ENCODE results near the gene GNG5. TPM values are rescaled to one million over a fixed set of nuclear protein-coding genes. Genes with fewer than 3 reads are reported as not detected.
"Not testable (repeated sequence)": the region's sequence is repeated elsewhere in the genome, so short reads cannot be mapped to it uniquely, and the experiment has no call there.

The GNG5 gene
- total RNA-seq, 1 donor from 2014 or later = 119 TPM

GRCh38 chr1:84508510-84508909, 2.1 kb upstream of the GNG5 start:
- Histone ChIP-seq H3K4me3 (no peak overlapping the region), H3K27ac (no peak overlapping the region), H3K36me3 (no peaks in the 10 kb centered on the region), H3K4me1 (peaks cover 23% of the 10 kb centered on the region), H3K27me3 (ENCODE audit: low read depth) (no peaks in the 10 kb centered on the region), H3K9me3 (peaks cover 8% of the 10 kb centered on the region)
- intact Hi-C loops (cut with DNase I) = no loop called here
- DNase-seq (no peak), ATAC-seq (no peak)
- no peak for TF ChIP-seq CTCF (IDR thresholded peaks at IDR 0.05)

- intact Hi-C loops (cut with DNase I) = not testable (repeated sequence)
Observed at GRCh38 chr1:84507887-84508286, 1.5 kb upstream of the GNG5 start.

GRCh38 chr1:84506729-84507453, 510 bp upstream of the GNG5 start:
- peaks cover 8% of the 10 kb centered on the region for H3K9me3 ChIP-seq
- no peaks in the 10 kb centered on the region for H3K36me3 ChIP-seq
- no peak for DNase-seq
- no peak for TF ChIP-seq CTCF (IDR thresholded peaks at IDR 0.05)
- H3K27me3 ChIP-seq (ENCODE audit: low read depth) = no peaks in the 10 kb centered on the region
- ATAC-seq = no peak
- H3K4me1 ChIP-seq = peaks cover 39% of the 10 kb centered on the region
- intact Hi-C loops (cut with DNase I) = no loop called here
- peak overlapping the region; percentile 91 for H3K4me3 ChIP-seq
- H3K27ac ChIP-seq = peak overlapping the region; percentile 98

More at GRCh38 chr1:84507887-84508286, 1.5 kb upstream of the GNG5 start:
- not testable (repeated sequence) for H3K9me3 ChIP-seq; H3K36me3 ChIP-seq; ATAC-seq; H3K4me3 ChIP-seq; H3K27ac ChIP-seq; DNase-seq; H3K27me3 ChIP-seq (ENCODE audit: low read depth)
- H3K4me1 ChIP-seq = peaks cover 29% of the 10 kb centered on the region

GRCh38 chr1:84505493-84506001, 834 bp downstream of the GNG5 start:
- DNase-seq = no peak
- H3K4me3 ChIP-seq = peak overlapping the region; percentile 91
- peaks cover 51% of the 10 kb centered on the region for H3K4me1 ChIP-seq
- H3K9me3 ChIP-seq = peaks cover 8% of the 10 kb centered on the region
- intact Hi-C loops (cut with DNase I) = no loop called here
- peaks cover 6% of the 10 kb centered on the region for H3K36me3 ChIP-seq
- ATAC-seq = peak; percentile 80 to 83
- TF ChIP-seq CTCF (IDR thresholded peaks at IDR 0.05) = no peak
- H3K27ac ChIP-seq = peak overlapping the region; percentile 98
- H3K27me3 ChIP-seq (ENCODE audit: low read depth) = no peaks in the 10 kb centered on the region

- intact Hi-C loops (cut with DNase I) = no loop called here
- ATAC-seq = peak in 1 of 2 donors; percentile 6
Observed at GRCh38 chr1:84504580-84505492, 1.5 kb downstream of the GNG5 start.

More at GRCh38 chr1:84504580-84505492, 1.5 kb downstream of the GNG5 start:
- peaks cover 8% of the 10 kb centered on the region for H3K9me3 ChIP-seq
- peaks cover 13% of the 10 kb centered on the region for H3K36me3 ChIP-seq
- peaks cover 58% of the 10 kb centered on the region for H3K4me1 ChIP-seq
- no peak for TF ChIP-seq CTCF (IDR thresholded peaks at IDR 0.05)
- H3K27ac ChIP-seq = peak overlapping the region; percentile 98
- DNase-seq = no peak
- no peaks in the 10 kb centered on the region for H3K27me3 ChIP-seq (ENCODE audit: low read depth)
- H3K4me3 ChIP-seq = peak overlapping the region; percentile 91
